HG02970 (cell line): Measurements from ENCODE around the gene PNMA6E.

Experiments
- ATAC-seq: cut with Tn5 transposase; IDR thresholded peaks from one replicate; pipeline ENCODE4 v1.9.1; 2021; ENCODE audit warnings: mild to moderate bottlenecking, moderate library complexity, moderate number of reproducible peaks; ENCODE audit not compliant: unreplicated experiment, low FRiP score

PNMA6E gene

GRCh38 chrX:153401133-153401764 is at the start of gene PNMA6E:
TSS of gene PNMA6E (minus strand) at chrX:153401350. CDS start at chrX:153398849, 2,501 bp downstream.
- no peak for ATAC-seq

DNA sequence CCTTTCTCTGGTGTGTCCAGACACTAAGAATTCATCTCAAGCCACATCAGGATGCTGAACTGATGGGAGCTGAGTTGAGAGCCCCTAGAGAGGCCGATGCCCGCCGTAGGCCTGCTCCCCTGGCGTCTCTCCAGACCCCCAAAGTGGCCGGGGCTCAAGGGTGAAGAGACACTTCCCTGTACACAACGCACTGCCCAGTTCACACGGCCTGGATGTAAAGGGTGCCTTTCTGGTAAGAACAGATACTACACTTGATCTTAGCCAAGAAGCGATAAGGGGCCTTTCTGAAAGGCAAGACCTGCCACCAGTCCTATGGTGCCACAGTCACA is 49.8 kb upstream of the PNMA6E start:
- no peak for ATAC-seq

DNA sequence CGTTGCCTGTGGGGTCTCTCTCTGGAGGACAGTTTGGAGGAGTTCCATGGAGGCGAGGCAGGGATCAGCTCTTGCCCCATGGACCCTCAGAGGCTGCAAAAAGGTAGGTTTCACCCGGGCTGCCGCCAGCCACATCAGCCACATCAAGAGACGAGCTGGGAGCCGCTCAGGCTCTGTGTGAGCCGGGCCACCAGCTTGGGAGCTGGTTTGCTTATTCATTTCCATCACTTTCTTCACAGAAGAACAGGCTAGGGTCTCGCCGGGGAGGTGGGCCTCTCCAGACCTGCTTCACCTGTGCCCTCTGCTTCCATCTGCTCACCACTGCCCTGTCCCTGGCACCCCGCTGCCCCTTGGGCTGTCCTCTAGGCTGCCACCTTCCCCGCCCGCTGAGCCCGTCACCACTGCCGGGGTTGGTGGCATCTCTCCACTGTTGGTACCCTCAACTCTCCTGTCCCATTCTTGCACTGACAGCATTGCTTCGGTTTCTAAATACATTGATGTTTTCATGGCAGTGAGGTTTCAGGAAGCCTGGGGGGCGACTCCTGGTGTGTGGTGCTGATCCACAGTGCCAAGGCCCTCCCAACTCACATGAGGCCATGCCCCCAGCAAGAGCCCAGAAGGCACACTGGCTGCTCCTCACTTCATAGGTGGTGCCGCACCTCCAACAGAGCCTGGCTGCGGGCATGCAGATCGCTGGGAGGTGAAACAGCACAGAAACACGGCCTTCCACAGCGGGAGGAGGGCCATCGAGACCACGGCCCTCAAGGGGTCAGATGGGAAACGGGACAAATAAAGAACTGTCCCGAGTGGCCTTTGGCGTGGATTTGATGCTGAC is 49.2 kb upstream of the PNMA6E start:
- ATAC-seq, result no peak

- ATAC-seq, result no peak
Measured at GRCh38 chrX:153449368-153450113, 48.4 kb upstream of the PNMA6E start.

- ATAC-seq, result no peak
Measured at GRCh38 chrX:153448556-153449367, 47.6 kb upstream of the PNMA6E start.

GRCh38 chrX:153447581-153447960 is 46.4 kb upstream of the PNMA6E start:
- ATAC-seq, result no peak

DNA sequence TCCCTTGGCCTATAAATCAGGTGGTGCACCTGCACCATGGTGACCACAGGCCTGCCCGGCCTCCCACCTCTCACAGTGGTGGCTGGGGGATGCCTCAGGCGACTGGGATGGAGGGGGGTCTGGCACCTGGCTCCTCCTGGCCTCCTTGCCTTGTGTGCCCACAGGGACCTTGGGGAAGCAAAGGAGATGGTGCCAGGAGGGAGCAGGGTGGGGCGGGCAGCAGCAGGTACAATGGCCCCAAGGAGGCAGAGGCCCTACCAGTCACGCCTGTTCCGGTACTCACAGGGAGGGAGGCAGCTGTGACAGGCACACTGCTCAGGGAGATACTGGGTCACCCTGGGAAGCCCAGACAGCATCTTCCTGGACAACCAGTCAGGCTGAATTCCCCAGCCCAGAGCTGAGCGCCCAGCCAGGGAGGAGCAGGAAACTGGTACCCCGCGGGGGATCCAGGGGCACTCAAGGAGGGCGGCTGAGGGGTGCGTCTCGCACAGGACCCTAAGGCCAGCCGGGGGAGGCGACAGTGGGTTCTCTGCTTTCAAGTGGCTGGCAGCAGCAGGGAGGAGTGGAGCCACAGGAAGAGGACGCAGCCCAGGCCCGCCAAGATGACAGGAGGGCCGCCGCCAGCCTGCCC is 45.9 kb upstream of the PNMA6E start:
- ATAC-seq, result no peak

DNA sequence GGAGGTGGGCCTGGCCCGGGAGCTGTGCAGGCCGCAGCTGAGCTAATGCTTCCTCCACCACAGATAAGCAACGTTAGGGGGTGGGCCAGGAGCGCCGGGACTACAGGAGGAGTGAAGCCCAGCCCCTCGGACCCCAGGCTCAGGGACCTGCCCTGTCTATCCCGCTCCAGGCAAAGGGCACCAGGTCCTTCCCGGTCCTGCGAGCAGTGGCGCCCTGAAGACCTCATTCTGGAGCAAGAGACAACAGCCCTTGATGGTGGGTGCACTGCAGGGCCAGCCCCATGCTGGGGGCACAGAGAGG is 45.4 kb upstream of the PNMA6E start:
- ATAC-seq, result no peak

GRCh38 chrX:153445856-153446635 is 44.9 kb upstream of the PNMA6E start, which contains the start of gene TREX2:
TSS of gene TREX2 (minus strand) at chrX:153446056. CDS start at chrX:153445430, 626 bp downstream.
- ATAC-seq, result no peak

DNA sequence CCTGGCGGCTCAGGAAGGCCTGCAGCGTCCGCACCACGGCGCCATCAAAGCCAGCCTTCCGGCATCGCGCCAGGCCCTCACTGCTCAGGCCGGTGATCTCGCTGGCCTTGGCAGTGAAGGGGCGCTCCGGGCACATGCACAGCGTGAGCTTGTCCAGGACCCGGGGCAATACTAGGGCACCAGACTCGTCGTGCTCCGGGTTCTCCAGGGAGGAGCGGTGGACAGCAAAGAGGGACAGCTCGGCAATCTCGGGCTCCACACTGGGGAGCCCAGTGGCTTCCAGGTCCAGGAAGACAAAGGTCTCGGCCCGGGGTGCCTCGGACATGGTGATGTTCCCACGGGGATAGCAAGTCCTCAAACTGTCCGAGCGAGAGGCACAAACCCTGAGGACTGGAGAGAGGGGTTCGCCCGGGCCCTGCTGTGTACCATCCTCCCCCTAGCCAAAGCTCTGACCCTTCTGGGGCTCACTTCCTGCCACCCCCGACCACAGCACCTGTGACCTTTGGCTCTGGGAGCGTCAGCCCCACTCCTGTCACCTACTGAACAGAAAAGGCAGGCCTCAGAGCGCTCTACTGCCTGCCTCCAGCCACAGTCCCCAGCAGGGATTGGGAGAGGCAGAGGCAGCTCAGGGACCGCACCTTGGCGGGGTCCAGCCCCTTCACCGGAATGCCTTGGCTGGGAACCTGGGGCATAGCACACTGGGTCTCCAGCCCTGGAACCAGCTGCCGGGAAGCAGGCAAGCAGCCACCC is 44.1 kb upstream of the PNMA6E start:
- ATAC-seq, result no peak

GRCh38 chrX:153444333-153445011 is 43.3 kb upstream of the PNMA6E start:
- no peak for ATAC-seq

GRCh38 chrX:153443476-153444332 is 42.6 kb upstream of the PNMA6E start:
- no peak for ATAC-seq

DNA sequence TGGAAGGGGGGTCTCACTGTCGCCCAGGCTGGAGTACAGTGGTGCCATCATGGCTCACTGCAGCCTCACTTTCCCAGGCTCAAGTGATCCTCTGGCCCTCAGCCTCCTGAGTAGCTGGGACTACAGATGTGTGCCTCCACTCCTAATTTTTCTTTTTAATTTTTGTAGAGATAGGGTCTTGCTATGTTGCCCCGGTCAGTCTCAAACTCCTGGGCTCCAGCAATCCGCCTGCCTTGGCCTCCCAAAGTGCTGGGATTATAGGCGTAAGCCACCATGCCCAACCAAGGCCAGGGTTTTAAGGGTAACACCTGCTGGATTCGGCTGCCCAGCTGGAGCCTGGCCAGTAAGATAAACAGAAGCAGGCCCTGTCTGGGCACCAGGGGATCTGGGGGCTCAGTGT is 41.3 kb upstream of the PNMA6E start:
- ATAC-seq, result no peak

DNA sequence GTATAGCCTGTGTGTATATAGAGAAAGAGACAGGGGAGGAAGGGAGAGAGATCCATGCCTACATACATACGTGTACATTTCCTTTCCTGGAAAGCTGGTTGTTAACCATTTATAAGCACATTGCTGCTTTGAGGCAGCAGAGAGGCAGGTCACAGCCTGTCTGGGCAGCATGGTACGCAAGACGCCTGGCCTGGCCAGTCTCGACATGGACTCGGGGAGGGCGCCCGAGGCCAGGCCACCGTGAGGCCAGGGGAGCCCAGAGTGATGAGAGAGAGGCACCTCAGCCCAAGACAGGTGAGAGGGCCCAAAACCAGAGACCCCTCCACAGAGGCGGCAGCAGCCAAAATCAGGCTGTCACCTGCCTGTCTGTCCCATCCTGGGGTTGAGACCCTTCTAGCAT is 40.8 kb upstream of the PNMA6E start:
- ATAC-seq, result no peak

DNA sequence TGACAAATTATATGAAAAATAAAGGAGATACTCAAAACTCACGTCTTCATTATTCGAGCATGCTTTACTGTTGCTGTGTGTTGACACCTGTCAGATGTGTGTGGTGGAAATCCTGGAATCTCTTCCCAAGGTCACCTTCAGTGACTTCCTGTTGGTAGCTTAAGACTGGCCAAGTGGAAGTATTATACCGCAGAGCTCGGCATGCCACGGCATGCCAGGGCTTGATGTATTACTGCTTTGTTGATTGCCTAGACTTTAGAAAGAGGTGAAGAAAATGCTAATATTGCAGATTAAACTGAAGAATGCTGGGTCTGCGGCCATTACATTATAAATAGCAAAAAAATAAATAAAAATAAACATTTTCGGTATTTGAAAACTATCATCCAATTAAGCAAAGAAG is 40.1 kb upstream of the PNMA6E start:
- ATAC-seq, result no peak

- no peak for ATAC-seq
Measured at GRCh38 chrX:153440556-153441135, 39.5 kb upstream of the PNMA6E start.

GRCh38 chrX:153439977-153440376 is 38.8 kb upstream of the PNMA6E start:
- ATAC-seq, result no peak
